Measurements from ENCODE around the gene PAPOLA.

PAPOLA gene

GRCh38 chr14:96459851-96460250 is 42.3 kb upstream of the PAPOLA start:
- Histone ChIP-seq H3K36me3 (ENCODE audit: control insufficient read depth in 2 of 2, insufficient read depth in 1 of 2, low read length in 2 of 2) (no peaks in the 10 kb centered on the region), H3K27ac (ENCODE audit: extremely low read depth, low read depth, low read length) (no peak overlapping the region), H3K4me1 (ENCODE audit: control insufficient read depth, insufficient read depth, low read length) (no peaks in the 10 kb centered on the region), H3K4me3 (ENCODE audit: low read depth, low read length) (no peak overlapping the region), H3K9me3 (ENCODE audit: control insufficient read depth, insufficient read depth, low read depth, low read length) (no peaks in the 10 kb centered on the region)
- TF ChIP-seq, protein P1, sequence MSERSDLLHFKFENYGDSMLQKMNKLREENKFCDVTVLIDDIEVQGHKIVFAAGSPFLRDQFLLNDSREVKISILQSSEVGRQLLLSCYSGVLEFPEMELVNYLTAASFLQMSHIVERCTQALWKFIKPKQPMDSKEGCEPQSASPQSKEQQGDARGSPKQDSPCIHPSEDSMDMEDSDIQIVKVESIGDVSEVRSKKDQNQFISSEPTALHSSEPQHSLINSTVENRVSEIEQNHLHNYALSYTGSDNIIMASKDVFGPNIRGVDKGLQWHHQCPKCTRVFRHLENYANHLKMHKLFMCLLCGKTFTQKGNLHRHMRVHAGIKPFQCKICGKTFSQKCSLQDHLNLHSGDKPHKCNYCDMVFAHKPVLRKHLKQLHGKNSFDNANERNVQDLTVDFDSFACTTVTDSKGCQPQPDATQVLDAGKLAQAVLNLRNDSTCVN (tag by site-specific recombination; optimal IDR thresholded peaks at IDR 0.05): no peak
- no peak for TF ChIP-seq ZNF707 (tag by site-specific recombination; IDR thresholded peaks at IDR 0.05)
- TF ChIP-seq ATF2 (tag by site-specific recombination; IDR thresholded peaks at IDR 0.05; ENCODE audit: low read depth): no peak
- TF ChIP-seq ZFP41 (tag by site-specific recombination; IDR thresholded peaks at IDR 0.05; ENCODE audit: borderline replicate concordance): no peak
- TF ChIP-seq GLIS1 (tag by site-specific recombination; IDR thresholded peaks at IDR 0.05): no peak
- TF ChIP-seq ZNF184 (tag by site-specific recombination; IDR thresholded peaks at IDR 0.05): no peak
- TF ChIP-seq ZNF302 (tag by site-specific recombination; IDR thresholded peaks at IDR 0.05; ENCODE audit: low read depth): no peak
- ChIA-PET CTCF (no interaction called here), POLR2A (no interaction called here)

GRCh38 chr14:96461950-96462798 is 40.0 kb upstream of the PAPOLA start:
- ChIA-PET CTCF (interaction anchor here (0.6 kb wide), 1 partner anchor 20 kb away, joined by 3 read pairs; no protein-coding TSS in a partner anchor), POLR2A (no interaction called here)
- Histone ChIP-seq H3K4me1 (ENCODE audit: control insufficient read depth, insufficient read depth, low read length) (no peaks in the 10 kb centered on the region), H3K4me3 (ENCODE audit: low read depth, low read length) (no peak overlapping the region), H3K9me3 (ENCODE audit: control insufficient read depth, insufficient read depth, low read depth, low read length) (no peaks in the 10 kb centered on the region), H3K36me3 (ENCODE audit: control insufficient read depth in 2 of 2, insufficient read depth in 1 of 2, low read length in 2 of 2) (no peaks in the 10 kb centered on the region), H3K27ac (ENCODE audit: extremely low read depth, low read depth, low read length) (no peak overlapping the region)
- no peak for TF ChIP-seq ZNF426 (tag by site-specific recombination; IDR thresholded peaks at IDR 0.05)

DNA sequence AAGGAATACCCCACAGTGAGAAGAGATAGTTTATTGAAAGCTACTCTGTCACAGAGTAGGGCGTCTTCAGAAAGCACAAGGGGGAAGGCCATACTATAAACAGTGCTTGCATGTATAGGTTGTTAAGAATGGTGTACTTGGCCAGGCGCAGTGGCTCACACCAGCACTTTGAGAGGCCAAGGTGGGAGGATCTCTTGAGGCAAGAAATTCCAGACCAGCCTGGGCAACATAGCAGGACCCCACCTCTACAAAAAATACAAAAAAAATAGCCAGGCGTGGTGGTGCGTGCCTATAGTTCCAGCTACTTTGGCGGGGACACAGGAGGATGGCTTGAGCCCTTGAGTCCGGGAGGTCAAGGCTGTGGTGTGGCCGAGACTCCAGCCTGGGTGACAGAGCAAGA is 38.0 kb upstream of the PAPOLA start:
- no peaks in the 10 kb centered on the region for H3K9me3 ChIP-seq (ENCODE audit: control insufficient read depth, insufficient read depth, low read depth, low read length)
- POLR2A ChIA-PET: no interaction called here
- TF ChIP-seq ZNF530 (tag by site-specific recombination; IDR thresholded peaks at IDR 0.05; ENCODE audit: low read depth) (no peak), ZNF670 (tag by site-specific recombination; IDR thresholded peaks at IDR 0.05; ENCODE audit: low read depth) (no peak), ZNF704 (tag by site-specific recombination; IDR thresholded peaks at IDR 0.05) (no peak), GLIS2 (tag by site-specific recombination; IDR thresholded peaks at IDR 0.05) (no peak), ZNF133 (tag by site-specific recombination; IDR thresholded peaks at IDR 0.05) (no peak), TRIM28 (IDR thresholded peaks at IDR 0.05; ENCODE audit: borderline replicate concordance, low read length) (no peak), INSM2 (tag by site-specific recombination; IDR thresholded peaks at IDR 0.05) (no peak), ZNF138 (tag by site-specific recombination; IDR thresholded peaks at IDR 0.05; ENCODE audit: borderline replicate concordance) (no peak)
- TF ChIP-seq, protein P2, sequence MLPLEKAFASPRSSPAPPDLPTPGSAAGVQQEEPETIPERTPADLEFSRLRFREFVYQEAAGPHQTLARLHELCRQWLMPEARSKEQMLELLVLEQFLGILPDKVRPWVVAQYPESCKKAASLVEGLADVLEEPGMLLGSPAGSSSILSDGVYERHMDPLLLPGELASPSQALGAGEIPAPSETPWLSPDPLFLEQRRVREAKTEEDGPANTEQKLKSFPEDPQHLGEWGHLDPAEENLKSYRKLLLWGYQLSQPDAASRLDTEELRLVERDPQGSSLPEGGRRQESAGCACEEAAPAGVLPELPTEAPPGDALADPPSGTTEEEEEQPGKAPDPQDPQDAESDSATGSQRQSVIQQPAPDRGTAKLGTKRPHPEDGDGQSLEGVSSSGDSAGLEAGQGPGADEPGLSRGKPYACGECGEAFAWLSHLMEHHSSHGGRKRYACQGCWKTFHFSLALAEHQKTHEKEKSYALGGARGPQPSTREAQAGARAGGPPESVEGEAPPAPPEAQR (tag by site-specific recombination; IDR thresholded peaks at IDR 0.05): no peak
- no peak overlapping the region for H3K27ac ChIP-seq (ENCODE audit: extremely low read depth, low read depth, low read length)
- CTCF ChIA-PET: no interaction called here
- no peak overlapping the region for H3K4me3 ChIP-seq (ENCODE audit: low read depth, low read length)
- H3K36me3 ChIP-seq (ENCODE audit: control insufficient read depth in 2 of 2, insufficient read depth in 1 of 2, low read length in 2 of 2): no peaks in the 10 kb centered on the region
- no peaks in the 10 kb centered on the region for H3K4me1 ChIP-seq (ENCODE audit: control insufficient read depth, insufficient read depth, low read length)

All from HEK293 (cell line).